Measurements from ENCODE around the gene SLC13A3.

Gene SLC13A3

DNA sequence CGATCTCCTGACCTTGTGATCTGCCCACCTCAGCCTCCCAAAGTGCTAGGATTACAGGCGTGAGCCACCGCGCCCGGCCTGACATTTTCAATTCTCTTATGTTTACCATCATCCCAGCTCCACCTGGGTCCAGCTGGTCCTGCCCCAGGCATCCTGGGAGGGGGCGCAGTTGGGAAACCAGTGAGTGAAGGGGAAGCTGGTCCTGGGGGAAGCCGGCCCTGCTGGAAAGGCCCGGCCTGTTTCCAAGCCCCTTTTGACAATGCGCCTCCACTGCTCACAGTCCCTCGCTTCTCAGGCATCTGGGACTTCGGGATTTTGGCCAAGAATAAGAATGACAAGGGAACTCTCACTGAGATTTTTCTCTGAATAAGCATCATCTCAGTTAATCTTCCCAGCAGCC is 14.2 kb downstream of the SLC13A3 start:
- no peak for DNase-seq (ENCODE audit: low read depth in 1 of 2, low spot score in 1 of 2)

DNA sequence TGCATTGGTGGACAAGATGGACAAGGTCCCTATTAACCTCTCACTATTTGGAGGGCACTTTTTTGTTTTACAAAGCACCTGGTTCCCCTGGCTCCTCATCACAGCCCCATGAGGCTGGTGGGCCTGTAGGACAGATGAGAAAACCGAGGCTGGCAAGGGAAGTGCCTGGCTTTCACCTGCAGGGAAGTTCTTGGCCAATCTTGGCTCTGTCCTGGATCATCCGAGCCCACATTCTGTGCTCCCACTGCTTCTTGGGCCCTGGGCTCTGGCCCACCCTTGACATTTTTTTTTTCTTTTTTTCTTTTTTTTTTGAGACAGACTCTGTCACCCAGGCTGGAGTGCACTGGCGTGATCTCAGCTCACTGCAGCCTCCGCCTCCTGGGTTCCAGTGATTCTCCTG is 14.7 kb downstream of the SLC13A3 start:
- no peak for DNase-seq (ENCODE audit: low read depth in 1 of 2, low spot score in 1 of 2)

DNA sequence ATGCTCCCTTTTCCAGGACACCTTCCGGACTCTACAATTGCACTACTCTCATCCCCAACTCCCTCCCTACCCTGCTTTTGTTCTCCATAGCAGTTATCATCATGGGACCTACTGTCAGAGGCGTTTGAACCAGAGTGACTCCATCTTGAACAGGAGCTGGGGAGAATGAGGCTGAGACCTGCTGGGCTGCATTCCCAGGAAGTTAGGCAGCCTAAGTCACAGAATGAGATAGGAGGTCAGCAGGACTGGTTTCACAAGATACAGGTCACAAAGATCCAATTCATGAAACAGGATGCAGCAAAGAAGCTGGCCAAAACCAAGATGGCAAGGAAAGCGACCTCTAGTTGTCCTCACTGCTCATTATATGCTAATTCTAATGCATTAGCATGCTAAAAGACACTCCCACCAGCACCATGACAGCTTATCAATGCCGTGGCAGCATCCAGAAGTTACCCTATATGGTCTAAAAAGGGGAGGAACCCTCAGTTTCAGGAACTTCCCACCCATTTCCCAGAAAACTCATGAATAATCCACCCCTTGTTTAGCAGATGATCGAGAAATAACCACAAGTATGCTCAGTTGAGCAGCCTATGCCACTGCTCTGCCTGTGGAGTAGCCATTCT is 15.6 kb downstream of the SLC13A3 start:
- DNase-seq (ENCODE audit: low read depth in 1 of 2, low spot score in 1 of 2), result no peak

- DNase-seq (ENCODE audit: low read depth in 1 of 2, low spot score in 1 of 2), result no peak
These were observed 16.7 kb downstream of the SLC13A3 start for GRCh38 chr20:46634528-46634927.

GRCh38 chr20:46631874-46632446 is 19.3 kb downstream of the SLC13A3 start:
- no peak for DNase-seq (ENCODE audit: low read depth in 1 of 2, low spot score in 1 of 2)

- no peak for DNase-seq (ENCODE audit: low read depth in 1 of 2, low spot score in 1 of 2)
These were observed 19.9 kb downstream of the SLC13A3 start for GRCh38 chr20:46631212-46631869.

DNA sequence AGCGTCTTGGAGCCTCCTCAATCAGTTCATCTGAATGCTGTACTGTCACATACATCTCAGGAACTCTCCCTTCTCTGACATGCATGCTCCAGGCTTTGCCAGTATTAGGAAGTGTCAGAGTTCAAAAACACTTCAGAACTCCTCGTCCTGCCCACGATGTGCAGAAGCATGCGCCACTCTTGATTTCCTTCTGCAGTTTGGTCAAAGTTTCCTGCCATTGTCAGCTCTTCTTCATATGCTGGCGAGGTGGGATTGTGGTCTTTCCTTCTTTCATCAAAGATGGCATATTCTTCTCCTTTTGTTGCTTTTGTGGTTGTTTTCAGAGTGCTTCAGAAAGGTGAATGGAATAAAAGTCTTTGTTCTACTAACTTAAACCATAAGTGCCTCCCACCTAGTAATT is 21.0 kb downstream of the SLC13A3 start:
- DNase-seq (ENCODE audit: low read depth in 1 of 2, low spot score in 1 of 2), result no peak

DNA sequence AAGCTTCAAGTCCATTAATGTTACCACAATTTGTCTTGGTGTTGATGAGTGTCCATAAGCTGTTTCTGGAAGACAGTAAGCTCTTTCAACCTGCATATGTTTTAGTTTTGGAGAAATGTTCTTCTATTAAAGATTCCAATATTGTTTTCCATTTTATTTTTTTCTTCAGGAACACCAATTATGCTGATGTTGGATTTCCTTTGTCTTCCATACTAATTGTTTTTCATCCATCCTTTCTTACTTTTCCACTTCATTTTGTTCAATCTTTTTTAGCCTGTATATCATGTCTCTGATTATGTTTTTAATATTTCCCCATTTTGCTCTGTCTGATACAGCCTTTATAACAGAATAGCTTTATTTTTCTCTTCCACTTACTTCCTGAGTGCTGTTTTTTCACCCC is 21.9 kb downstream of the SLC13A3 start:
- DNase-seq (ENCODE audit: low read depth in 1 of 2, low spot score in 1 of 2), result no peak

DNA sequence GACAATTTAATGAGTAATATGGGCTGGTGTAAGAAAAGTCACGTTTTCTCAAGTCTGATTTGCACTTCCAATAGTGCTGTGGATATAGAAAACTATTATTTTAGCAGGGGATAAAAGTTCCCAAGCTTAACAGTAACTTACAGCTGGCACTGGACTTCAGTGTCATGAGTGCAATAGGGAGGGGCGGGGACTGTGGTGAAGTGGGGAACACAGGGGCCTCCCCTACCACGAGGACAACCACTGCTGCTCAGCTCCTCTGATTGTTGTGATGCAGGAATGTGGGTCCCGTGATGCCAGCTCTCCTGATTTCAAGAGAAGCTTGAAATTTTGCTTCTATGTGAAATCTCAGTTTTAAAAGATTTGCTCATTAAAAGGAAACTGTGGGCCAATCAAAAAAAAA is 24.0 kb downstream of the SLC13A3 start:
- DNase-seq (ENCODE audit: low read depth in 1 of 2, low spot score in 1 of 2), result no peak

GRCh38 chr20:46626758-46627157 is 24.5 kb downstream of the SLC13A3 start:
- DNase-seq (ENCODE audit: low read depth in 1 of 2, low spot score in 1 of 2), result no peak

DNA sequence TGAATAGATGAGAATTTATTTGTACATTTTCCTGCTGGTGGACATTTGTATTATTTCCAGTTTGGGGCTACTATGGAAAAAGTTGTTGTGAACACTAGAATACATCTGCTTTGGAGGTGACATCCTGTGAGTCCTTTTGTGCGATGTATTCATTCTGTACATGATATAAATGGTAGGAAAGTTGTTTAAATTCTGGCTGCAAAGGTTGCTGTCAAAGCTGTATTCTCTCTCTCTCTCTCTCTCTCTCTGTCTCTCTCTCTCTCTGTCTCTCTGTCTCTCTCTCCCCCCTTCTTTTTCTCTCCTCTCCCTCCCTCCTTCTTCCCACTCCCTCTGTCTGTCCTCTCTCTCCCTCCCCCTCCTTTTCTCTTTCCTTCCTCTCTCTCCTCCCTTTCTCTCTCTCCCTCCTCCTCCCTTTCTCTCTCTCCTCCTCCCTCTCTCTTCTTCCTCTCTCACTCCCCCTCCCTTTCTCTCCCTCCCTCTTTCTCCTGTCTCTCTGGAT is 25.3 kb downstream of the SLC13A3 start:
- no peak for DNase-seq (ENCODE audit: low read depth in 1 of 2, low spot score in 1 of 2)

DNA sequence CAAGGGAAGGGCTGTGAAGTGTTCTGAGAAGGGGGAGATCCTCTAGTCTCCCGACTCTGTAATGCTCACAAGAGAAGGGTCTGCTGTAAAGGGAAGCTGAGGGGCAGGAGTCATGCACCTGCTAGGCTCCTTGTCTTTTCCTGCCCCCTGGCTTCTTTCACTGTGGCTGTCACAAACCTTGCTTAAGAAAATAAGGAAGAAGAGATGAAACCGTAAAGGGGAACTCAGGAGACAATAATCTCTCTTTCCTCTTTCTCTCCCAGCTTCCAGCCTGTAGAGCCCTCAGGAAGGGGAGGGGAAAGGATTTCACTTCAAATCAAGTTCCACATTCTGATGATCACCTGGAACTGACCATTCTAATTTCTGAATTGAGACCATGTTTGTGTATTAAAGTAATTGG is 26.3 kb downstream of the SLC13A3 start:
- no peak for DNase-seq (ENCODE audit: low read depth in 1 of 2, low spot score in 1 of 2)

- DNase-seq (ENCODE audit: low read depth in 1 of 2, low spot score in 1 of 2), result no peak
These were observed 29.1 kb downstream of the SLC13A3 start for GRCh38 chr20:46622165-46622564.

DNA sequence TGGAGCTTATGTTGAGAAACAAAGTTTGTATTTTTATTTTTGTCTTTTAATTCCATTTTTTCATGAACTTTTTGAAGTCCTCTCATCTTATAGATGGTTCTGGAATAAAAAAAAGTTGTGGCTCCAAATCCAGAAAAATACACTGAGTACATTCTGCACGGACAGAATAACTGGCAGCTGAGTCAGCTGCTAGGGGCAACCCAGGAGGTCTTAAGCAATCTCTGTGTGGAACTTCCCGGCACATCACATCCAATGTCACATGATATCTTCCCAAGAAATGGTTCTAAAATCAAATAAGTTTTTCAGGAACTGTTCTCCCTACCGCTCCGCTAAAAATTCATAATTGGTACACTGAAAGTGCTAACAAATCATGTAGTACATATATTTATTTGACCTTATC is 29.8 kb downstream of the SLC13A3 start:
- no peak for DNase-seq (ENCODE audit: low read depth in 1 of 2, low spot score in 1 of 2)

- DNase-seq (ENCODE audit: low read depth in 1 of 2, low spot score in 1 of 2), result no peak
These were observed 31.8 kb downstream of the SLC13A3 start for GRCh38 chr20:46619445-46619844.

- DNase-seq (ENCODE audit: low read depth in 1 of 2, low spot score in 1 of 2), result no peak
These were observed 32.8 kb downstream of the SLC13A3 start for GRCh38 chr20:46618316-46619100.

DNA sequence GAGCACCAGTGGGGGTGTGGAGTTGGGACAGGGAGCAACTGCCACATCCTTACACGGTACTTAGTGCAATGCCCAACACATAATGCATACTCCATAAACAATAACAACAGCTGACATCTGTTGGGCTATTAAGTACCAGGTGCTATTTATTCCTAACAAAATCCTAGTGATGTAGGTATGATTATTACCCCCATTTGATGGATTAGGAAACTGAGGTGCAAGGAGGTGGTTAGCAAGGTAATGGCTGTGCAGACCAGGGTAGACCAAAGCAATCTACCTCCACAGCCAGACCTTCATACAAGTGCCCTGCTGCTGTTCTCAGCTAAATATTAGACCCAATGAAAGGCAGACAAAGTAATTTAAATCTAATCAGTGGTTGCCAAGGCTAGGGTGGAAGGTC is 36.8 kb downstream of the SLC13A3 start:
- DNase-seq (ENCODE audit: low read depth in 1 of 2, low spot score in 1 of 2), result no peak

- DNase-seq (ENCODE audit: low read depth in 1 of 2, low spot score in 1 of 2), result no peak
These were observed 41.1 kb downstream of the SLC13A3 start for GRCh38 chr20:46610145-46610544.

- DNase-seq (ENCODE audit: low read depth in 1 of 2, low spot score in 1 of 2), result no peak
These were observed 42.2 kb downstream of the SLC13A3 start for GRCh38 chr20:46609043-46609442.

DNA sequence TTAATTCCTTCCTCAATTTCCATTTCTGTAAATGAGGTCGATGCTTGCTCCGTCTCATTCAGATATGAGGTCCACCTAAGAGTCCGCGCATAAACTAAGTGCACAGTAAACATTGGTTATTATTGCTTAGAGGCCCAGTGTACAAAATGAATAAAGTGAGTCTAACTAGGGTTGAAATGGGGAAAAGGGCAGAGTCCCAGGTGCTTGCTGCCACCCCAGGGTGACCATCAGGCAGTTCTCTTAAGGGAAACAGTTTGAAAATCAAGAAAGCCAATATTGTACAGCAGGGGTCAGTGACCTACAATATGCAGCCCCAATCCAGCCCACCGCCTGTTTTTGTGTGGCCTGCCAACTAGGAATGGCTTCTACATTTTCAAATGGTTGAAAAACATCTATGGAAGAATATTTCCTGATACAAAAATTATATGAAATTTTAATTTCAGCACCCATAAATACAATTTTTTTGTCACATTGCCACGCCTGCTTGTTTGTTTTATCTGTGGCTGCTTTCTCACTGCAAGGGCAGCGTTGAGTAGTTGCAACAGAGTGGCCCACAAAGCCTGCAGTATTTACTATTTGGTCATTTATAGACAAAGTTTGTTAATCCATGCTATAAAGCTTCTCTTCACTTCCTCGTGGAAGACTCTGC is 43.3 kb downstream of the SLC13A3 start:
- DNase-seq (ENCODE audit: low read depth in 1 of 2, low spot score in 1 of 2), result no peak

DNA sequence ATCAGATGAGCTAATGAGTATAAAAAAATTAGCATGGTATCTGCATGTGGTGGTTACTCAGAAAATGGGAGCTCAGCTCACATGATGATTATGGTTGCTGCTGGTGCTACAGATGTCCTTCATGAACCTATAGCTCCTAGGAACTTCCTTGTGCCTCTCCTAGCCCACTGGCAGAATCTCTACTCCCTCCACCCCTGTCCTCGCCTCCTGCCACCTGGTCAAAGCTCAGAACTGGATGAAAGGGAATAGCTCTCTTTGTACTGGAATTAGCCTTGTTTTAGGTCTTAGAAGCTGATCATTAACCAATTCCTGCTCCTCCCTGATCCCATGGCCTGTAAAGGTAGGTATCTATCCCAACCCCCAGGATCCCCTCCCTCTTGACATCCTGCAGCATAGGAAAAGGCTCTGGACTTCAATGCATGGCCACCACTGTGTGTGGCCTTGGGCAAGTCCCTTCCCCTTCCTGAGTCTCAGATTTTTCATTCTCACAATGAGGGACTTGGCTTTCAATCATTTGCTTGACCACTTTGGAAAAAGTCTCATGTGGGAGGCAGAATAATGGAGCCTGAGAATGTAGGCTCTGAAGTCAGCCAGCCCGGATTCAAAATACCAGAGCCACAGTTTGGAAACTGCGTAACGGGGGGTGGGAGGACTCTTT is 43.9 kb downstream of the SLC13A3 start:
- DNase-seq (ENCODE audit: low read depth in 1 of 2, low spot score in 1 of 2), result no peak

Measured in activated T-helper 1 cell treated with anti-CD3 and anti-CD28 coated beads, Interleukin-2, amount 50 U/mL, for 16 hours (primary cell).